HG02970 (cell line): ENCODE results near the gene RIMOC1.
A peak's percentile ranks its signal among the peaks of the same experiment; 100 is the strongest.

Experiments
- ATAC-seq: cut with Tn5 transposase; IDR thresholded peaks from one replicate; pipeline ENCODE4 v1.9.1; 2021; ENCODE audit warnings: mild to moderate bottlenecking, moderate library complexity, moderate number of reproducible peaks; ENCODE audit not compliant: unreplicated experiment, low FRiP score

Gene RIMOC1

DNA sequence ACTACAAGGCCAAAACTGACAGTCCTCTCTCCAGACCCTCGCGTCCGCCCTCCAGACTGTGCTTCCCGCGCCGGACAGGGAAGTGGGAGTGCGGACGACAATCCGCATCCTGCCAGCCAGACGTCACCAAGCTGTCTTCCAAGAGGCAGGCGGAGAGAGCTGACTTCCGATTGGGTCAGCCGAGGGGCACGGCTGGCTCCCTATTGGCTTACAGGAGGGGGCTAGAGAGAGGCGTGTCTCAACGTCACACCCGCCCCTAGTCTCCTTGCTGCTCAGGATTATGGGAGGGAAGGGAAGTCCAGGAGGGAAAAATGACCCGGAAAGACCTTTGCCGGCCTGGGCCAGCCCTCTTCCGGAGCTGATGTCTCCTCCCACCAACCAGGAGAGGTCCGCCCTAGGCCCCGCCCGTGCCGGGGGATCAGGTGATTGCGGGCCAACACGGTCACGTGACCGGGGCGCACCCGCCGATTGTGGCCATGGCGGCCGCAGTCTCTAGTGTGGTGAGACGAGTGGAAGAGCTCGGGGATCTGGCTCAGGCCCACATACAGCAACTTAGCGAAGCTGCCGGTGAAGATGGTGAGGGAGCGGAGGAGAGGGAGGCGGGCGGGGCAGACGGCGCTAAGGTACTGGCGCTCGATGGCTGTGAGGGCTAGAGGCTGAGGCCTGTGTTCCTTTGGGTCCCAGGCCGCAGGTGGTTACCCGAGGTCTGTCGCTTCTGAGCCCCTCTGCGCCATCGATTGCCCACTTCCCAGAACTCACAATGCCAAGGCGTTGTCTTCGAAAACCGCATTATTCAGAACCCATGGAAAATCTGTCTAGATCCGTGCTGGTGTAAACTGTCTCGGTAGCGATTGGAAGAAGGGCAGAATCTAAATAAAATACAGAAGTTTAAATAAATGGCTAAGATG lies at the start of gene RIMOC1:
Gene RIMOC1 (plus strand): TSS at position 453 of the 908 bp plus-strand sequence. CDS start 24 bp downstream, at position 477.
- ATAC-seq: peak; percentile 98

GRCh38 chr5:41856644-41857491 lies 47.3 kb upstream of the RIMOC1 start:
- peak; percentile 66 for ATAC-seq

- no peak for ATAC-seq
These were observed 46.2 kb upstream of the RIMOC1 start for GRCh38 chr5:41857989-41858388.

DNA sequence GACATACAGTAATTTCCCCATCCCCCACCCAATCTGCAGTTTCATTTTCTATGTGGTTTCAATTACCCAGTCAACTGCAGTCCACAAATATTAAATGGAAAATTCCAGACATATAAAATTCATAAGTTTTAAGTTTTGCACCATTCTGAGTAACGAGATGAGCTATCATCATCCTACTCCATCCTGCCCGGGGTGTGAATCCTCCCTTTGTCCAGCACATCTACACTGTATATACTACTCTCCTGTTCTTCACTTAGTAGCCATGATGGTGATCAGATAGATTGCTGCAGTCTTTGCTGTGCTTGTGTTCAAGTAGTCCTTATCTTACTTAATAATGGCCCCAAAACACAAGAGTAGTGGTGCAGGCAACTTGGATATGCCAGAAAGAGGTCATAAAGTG lies 45.3 kb upstream of the RIMOC1 start:
- ATAC-seq: no peak

- no peak for ATAC-seq
These were observed 40.2 kb upstream of the RIMOC1 start for GRCh38 chr5:41863871-41864486.

GRCh38 chr5:41869151-41869723 lies 34.9 kb upstream of the RIMOC1 start:
- ATAC-seq: no peak

GRCh38 chr5:41869724-41870626 lies 34.2 kb upstream of the RIMOC1 start, which contains the start of gene OXCT1:
Gene OXCT1, minus strand, starts transcription at chr5:41870425. Its CDS starts 67 bp downstream, at chr5:41870358.
- peak; percentile 94 for ATAC-seq

DNA sequence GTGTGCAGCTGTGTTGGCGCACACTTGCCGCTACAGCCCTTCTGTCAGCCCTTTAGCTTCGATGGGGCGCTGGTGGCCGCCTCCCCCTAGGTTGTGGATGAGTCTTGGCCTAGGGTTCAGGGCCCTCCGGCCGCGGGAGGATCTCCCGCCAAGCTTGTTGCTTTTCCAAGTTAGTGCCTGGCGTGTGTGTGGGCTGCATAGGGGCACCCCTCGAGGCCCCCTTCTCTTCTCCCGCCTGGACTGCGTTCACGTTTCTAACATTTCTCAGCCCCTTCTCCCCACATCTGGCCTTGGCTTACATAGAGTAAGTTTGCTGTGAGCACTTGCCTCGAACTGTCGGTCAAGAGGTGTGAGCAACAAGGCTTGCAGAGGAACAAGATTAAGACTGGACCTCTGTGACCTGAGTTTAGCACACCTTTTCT lies 33.5 kb upstream of the RIMOC1 start:
- ATAC-seq: no peak

- no peak for ATAC-seq
These were observed 32.3 kb upstream of the RIMOC1 start for GRCh38 chr5:41871852-41872251.

DNA sequence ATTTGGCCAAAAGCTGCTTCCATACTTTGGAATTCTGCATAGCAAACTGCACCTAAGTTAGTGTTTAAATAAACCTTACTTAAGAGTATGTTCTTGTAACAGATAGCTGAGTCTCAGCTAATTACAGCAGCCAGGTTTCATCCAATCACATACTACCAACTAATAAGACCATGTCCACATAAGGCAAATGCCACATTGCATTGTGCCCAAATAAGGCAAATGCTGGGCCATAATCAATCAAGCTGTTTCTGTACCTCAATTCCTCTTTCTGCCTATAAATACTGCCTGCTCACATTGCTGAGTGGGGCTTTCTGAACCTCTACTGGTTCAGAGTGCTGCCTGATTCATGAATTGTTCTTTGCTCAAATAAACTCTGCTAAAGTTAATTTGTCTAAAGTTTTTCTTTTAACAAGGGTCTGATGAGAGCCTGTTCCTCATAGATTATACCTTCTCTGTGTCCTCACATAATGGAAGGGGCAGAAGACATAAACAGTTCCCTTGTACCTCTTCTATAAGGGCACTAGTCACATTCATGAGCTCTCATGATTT lies 29.6 kb upstream of the RIMOC1 start:
- no peak for ATAC-seq

DNA sequence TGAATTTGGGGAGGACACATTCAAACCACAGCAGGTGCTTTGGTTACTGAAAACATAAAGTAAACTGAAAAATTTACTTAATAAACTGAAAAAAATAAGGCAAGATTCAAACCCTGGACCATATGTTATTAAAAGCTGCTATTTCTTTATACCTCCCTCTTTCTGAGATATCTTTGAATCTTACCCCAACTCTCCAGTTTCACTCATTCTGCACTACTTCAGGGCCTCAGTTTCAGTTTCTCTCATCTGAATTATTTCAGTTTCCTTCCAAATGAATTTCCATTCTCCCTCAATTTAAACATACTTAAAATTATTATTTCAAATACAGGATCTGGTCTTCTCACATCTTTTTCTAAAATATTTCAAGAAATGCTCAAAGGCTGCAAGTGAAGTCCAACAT lies 29.0 kb upstream of the RIMOC1 start:
- no peak for ATAC-seq

DNA sequence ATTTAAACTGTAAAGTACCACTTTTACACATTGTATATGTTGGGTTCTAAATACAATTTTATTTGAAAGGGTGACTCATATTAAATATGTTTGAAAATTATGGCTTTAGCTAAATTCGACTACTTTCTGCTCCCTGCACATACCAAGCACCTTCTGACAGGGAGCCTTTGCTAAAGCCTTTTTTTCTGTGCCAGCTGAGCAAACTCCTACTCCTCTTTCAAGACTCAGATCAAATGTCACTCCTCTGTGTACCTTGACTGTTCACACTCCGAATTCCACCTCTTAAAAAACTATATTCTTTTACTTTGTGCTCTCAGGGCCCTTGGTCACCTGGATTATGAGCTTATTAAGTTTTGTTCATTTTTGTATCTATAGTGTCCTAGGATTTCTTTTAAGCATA lies 27.5 kb upstream of the RIMOC1 start:
- ATAC-seq: no peak

DNA sequence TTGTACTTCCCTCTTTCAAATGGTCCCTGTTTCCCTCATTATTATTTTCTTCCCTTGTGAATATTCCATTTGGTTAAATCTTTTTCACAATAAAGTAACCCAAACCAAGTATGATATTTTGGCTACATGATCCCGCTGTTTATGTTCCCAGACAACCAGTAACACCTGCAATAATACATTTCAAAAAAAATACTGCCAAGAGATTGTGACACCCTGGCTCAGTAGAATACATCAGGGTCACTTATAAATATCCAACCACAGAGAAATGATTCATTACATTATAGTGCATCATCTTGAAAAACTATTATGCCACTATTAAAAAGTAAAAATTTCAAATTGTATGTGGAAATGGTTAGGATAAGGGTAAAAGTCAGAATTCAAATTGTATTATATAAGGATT lies 26.7 kb upstream of the RIMOC1 start:
- no peak for ATAC-seq

GRCh38 chr5:41878173-41878572 lies 26.0 kb upstream of the RIMOC1 start:
- peak; percentile 25 for ATAC-seq

GRCh38 chr5:41878643-41879478 lies 25.3 kb upstream of the RIMOC1 start:
- peak; percentile 54 for ATAC-seq

DNA sequence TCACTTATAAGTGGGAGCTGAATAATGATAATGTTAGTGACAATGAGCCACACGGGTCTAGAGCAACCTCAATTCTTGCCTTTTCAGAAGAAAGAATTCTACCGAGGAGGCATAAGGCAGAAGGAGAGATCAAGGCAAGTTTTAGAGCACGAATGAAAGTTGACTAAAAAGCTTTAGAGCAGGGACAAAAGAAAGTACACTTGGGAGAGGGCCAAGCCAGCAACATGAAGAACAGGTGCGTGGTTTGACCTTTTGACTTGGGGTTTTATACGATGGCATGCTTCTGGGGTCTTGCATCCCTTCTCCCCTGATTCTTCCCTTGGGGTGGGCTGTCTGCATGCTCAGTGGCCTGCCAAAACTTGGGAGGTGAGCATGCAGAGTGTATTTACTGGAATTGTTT lies 21.4 kb upstream of the RIMOC1 start:
- no peak for ATAC-seq

GRCh38 chr5:41883243-41883642 lies 20.9 kb upstream of the RIMOC1 start:
- ATAC-seq: no peak

- ATAC-seq: no peak
These were observed 20.2 kb upstream of the RIMOC1 start for GRCh38 chr5:41883936-41884335.
